OCI-LY1 (cell line): Measurements from ENCODE around the gene NUPR1.

Source experiments
- H2AFZ ChIP-seq: fragments of 200-600 bp; sonication (generic), shearing (Covaris generic); 2 replicates; pipeline ENCODE4 v1.6.0; 2014; ENCODE audit warnings: antibody characterized with exemption, mild to moderate bottlenecking, low read length
- H3F3A ChIP-seq: fragments of 200-600 bp; sonication (generic), shearing (Covaris generic); 2 replicates; pipeline ENCODE4 v1.6.0; 2014; ENCODE audit warnings: mild to moderate bottlenecking, antibody characterized with exemption, low read length, moderate library complexity; ENCODE audit not compliant: insufficient read depth
- H3K27ac ChIP-seq: fragments of 200-600 bp; sonication (generic); 2 replicates; pipeline ENCODE4 v1.5.1; 2014; ENCODE audit warnings: low read length, mixed run types, mild to moderate bottlenecking, low read depth; ENCODE audit not compliant: poor library complexity, severe bottlenecking
- H3K27me3 ChIP-seq: fragments of 200-600 bp; sonication (generic); 2 replicates; pipeline ENCODE4 v1.6.0; 2014; ENCODE audit warnings: antibody characterized with exemption, mild to moderate bottlenecking, low read length, moderate library complexity; ENCODE audit not compliant: insufficient read depth
- H3K36me3 ChIP-seq: fragments of 200-600 bp; sonication (generic); 2 replicates; pipeline ENCODE4 v1.6.1; 2014; ENCODE audit warnings: mild to moderate bottlenecking, antibody characterized with exemption, low read length, moderate library complexity, mixed read lengths; ENCODE audit not compliant: insufficient read depth
- H3K4me1 ChIP-seq: fragments of 200-600 bp; sonication (generic); 2 replicates; pipeline ENCODE4 v1.5.1; 2014; ENCODE audit warnings: mild to moderate bottlenecking, low read length, moderate library complexity; ENCODE audit not compliant: insufficient read depth, severe bottlenecking
- H3K4me2 ChIP-seq: fragments of 200-600 bp; sonication (generic), shearing (Covaris generic); 2 replicates; pipeline ENCODE4 v1.6.1; 2014; ENCODE audit warnings: low read length
- H3K4me3 ChIP-seq: fragments of 200-600 bp; sonication (generic); 2 replicates; pipeline ENCODE4 v1.5.1; 2014; ENCODE audit warnings: low read length, low read depth, mild to moderate bottlenecking, mixed read lengths; ENCODE audit not compliant: poor library complexity, severe bottlenecking
- H3K79me2 ChIP-seq: fragments of 200-600 bp; shearing (Covaris generic); 2 replicates; pipeline ENCODE4 v1.6.1; 2016; ENCODE audit warnings: mixed run types, low read length, mixed read lengths; ENCODE audit not compliant: insufficient read depth
- H3K9ac ChIP-seq: fragments of 200-600 bp; sonication (generic), shearing (Covaris generic); 2 replicates; pipeline ENCODE4 v1.6.1; 2014; ENCODE audit warnings: mild to moderate bottlenecking, low read length, mixed read lengths
- H3K9me2 ChIP-seq: fragments of 200-600 bp; sonication (generic), shearing (Covaris generic); 2 replicates; pipeline ENCODE4 v1.6.1; 2014; ENCODE audit warnings: low read depth, mild to moderate bottlenecking, low read length, mixed read lengths
- H3K9me3 ChIP-seq: fragments of 200-600 bp; shearing (Covaris generic); 2 replicates; pipeline ENCODE4 v1.6.1; 2014; ENCODE audit warnings: low read length, mixed read lengths
- H4K20me1 ChIP-seq: fragments of 200-600 bp; sonication (generic), shearing (Covaris generic); 2 replicates; pipeline ENCODE4 v1.6.0; 2016; ENCODE audit warnings: mild to moderate bottlenecking, low read length; ENCODE audit not compliant: insufficient read depth
- EZH2 ChIP-seq: fragments of 200-600 bp; sonication (generic), shearing (Covaris generic); IDR thresholded peaks from 2 replicates; pipeline ENCODE4 v1.8.0; 2017; ENCODE audit warnings: borderline replicate concordance, mixed run types, mild to moderate bottlenecking, antibody characterized with exemption, low read length, moderate library complexity, mixed read lengths
- TF ChIP-seq, protein P1 (sequence below): fragments of 200-600 bp; sonication (generic), shearing (Covaris generic); IDR thresholded peaks from 2 replicates; pipeline ENCODE4 v1.5.1; 2017; ENCODE audit warnings: mild to moderate bottlenecking, antibody characterized with exemption, low read length, moderate library complexity, mixed read lengths

Gene NUPR1

DNA sequence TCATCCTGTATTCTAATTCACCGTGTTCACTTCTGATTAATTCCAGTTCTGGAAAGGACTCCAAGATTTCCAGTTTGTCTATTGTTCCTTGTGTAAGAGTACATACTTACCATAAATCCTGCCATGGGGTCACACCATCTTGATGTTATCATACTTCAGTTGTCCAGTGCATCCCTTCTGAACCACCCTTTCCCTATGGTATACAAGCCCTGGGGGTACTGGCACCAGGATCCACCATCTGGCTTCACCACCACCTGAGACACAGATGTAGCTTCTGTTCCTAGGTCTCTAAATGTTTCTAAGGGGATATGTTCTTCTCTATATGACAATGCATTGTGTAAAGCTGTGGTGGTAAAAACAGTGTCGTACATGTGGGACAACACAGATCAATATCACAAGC, 36.2 kb upstream of the NUPR1 start:
- H3K27ac ChIP-seq = no peak overlapping the region
- H2AFZ ChIP-seq = no peak overlapping the region
- no peaks in the 10 kb centered on the region for H3K9me3 ChIP-seq
- H3K36me3 ChIP-seq = no peaks in the 10 kb centered on the region
- H4K20me1 ChIP-seq = no peaks in the 10 kb centered on the region
- H3K9me2 ChIP-seq = no peaks in the 10 kb centered on the region
- H3K4me2 ChIP-seq = no peak overlapping the region
- no peaks in the 10 kb centered on the region for H3K4me1 ChIP-seq
- no peak overlapping the region for H3K4me3 ChIP-seq
- no peaks in the 10 kb centered on the region for H3F3A ChIP-seq
- no peak overlapping the region for H3K9ac ChIP-seq
- no peaks in the 10 kb centered on the region for H3K27me3 ChIP-seq
- H3K79me2 ChIP-seq = no peaks in the 10 kb centered on the region
- TF ChIP-seq EZH2 = no peak
- TF ChIP-seq, protein P1, sequence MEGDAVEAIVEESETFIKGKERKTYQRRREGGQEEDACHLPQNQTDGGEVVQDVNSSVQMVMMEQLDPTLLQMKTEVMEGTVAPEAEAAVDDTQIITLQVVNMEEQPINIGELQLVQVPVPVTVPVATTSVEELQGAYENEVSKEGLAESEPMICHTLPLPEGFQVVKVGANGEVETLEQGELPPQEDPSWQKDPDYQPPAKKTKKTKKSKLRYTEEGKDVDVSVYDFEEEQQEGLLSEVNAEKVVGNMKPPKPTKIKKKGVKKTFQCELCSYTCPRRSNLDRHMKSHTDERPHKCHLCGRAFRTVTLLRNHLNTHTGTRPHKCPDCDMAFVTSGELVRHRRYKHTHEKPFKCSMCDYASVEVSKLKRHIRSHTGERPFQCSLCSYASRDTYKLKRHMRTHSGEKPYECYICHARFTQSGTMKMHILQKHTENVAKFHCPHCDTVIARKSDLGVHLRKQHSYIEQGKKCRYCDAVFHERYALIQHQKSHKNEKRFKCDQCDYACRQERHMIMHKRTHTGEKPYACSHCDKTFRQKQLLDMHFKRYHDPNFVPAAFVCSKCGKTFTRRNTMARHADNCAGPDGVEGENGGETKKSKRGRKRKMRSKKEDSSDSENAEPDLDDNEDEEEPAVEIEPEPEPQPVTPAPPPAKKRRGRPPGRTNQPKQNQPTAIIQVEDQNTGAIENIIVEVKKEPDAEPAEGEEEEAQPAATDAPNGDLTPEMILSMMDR = no peak

DNA sequence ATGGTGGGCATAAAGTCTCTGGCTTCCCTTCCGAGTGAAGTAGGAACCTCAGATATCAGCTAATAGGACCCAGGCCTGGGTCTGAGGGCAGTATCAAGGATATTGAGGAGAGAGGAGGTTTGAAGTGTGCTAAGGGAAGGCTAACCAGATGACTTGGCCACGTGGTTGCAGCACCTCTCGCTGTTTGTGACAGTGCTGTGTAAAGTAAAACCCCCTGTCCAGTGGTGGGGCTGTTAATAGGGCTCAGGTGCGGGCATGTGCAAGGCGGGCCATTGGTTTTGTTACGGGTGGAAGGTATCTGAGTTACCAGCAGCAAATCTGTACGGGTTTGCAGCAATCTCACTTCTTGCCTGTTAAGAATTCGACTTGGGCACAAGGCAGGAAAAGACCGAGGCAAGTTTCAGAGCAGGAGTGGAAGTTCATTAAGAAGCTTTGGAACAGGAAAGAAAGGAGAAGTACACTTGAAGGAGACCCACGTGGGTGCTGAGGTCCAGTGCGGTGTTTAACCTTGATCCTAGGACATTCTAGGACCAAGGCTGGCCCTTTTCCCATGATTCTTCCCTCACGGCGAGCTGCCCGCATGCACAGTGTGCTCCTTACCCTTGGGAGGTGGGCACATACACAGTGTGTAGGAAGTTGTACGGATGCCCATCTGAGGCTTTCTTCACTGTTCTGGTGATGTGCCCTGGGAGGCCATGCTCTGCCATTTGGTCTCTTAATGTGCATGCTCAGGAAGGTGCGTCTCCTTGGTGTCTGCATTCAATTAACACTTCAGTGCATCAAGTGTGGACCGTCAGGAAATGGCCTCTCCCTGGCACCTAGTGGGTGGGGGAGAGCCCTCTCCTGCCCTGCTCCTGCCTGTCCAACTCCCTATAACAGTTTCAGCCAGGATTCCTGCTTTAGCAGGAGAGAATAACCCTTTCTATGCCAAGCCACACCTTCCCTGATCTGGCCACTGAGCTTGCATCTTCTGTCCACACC, 35.3 kb upstream of the NUPR1 start:
- Histone ChIP-seq H3K79me2 (no peaks in the 10 kb centered on the region), H3K9me2 (no peaks in the 10 kb centered on the region), H3K27me3 (no peaks in the 10 kb centered on the region), H3K36me3 (no peaks in the 10 kb centered on the region), H3K9me3 (no peaks in the 10 kb centered on the region), H3K27ac (no peak overlapping the region), H4K20me1 (no peaks in the 10 kb centered on the region), H3F3A (no peaks in the 10 kb centered on the region), H3K9ac (no peak overlapping the region), H3K4me1 (no peaks in the 10 kb centered on the region), H2AFZ (no peak overlapping the region), H3K4me3 (no peak overlapping the region), H3K4me2 (no peak overlapping the region)
- TF ChIP-seq, protein P1 = no peak
- TF ChIP-seq EZH2 = no peak

DNA sequence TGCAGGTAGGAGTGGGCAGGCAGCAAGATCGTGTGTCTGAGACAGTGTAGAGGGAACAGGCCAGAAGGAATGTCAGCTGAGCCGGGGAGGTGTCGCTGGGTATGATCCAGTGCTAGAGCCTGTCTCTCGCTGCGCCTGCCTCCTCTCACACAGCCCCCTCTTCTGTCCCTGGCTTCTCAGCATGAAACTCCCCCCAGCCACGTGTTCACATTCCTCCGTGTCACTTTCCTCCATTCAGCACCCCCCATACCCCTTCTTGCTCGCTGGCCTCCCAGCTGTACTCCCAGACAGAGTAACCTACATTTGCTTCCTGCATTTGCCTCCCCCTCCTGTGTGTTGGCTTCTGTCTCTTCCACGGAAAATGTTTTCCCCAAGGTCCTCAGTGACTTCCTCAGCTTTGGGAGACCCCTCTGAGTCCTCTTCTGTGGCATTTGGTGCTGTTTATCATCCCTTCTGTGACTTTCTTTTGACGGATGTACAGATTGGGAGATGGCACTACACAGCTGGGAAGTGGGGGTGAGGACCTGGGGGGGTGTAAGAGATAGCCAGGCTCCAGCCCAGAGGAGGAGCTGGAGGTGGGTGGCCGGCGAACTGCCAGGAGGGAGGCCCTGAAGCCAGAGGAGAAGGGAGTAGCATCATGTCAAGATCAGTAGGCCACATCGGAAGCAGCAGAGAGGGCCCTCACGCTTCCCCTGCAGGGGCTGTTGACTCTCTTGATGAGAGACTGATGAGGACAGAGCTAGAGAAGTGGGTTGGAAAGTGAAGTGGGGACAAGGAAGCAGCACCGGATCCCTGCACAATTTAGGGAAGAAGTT, 34.1 kb upstream of the NUPR1 start:
- Histone ChIP-seq H2AFZ (no peak overlapping the region), H3F3A (no peaks in the 10 kb centered on the region), H3K9me3 (no peaks in the 10 kb centered on the region), H3K4me1 (no peaks in the 10 kb centered on the region), H3K27me3 (no peaks in the 10 kb centered on the region), H3K36me3 (no peaks in the 10 kb centered on the region), H3K79me2 (no peaks in the 10 kb centered on the region), H3K4me3 (no peak overlapping the region), H3K27ac (no peak overlapping the region), H3K4me2 (no peak overlapping the region), H3K9me2 (no peaks in the 10 kb centered on the region), H4K20me1 (no peaks in the 10 kb centered on the region), H3K9ac (no peak overlapping the region)
- no peak for TF ChIP-seq EZH2
- TF ChIP-seq, protein P1 = no peak
